HepG2 (cell line): Measurements from ENCODE around the gene ATP5F1A. TPM values are rescaled to one million over a fixed set of nuclear protein-coding genes. Genes with fewer than 3 reads are reported as not detected.
A peak's percentile ranks its signal among the peaks of the same experiment; 100 is the strongest.

Experiments
- ASH2L ChIP-seq: fragments of 300-600, 200-600 bp; sonication (generic); IDR thresholded peaks from 2 replicates; pipeline ENCODE4 v1.7.0; 2017; ENCODE audit warnings: low read depth, mild to moderate bottlenecking, moderate library complexity, mixed read lengths, low read length; ENCODE audit not compliant: insufficient read length
- CEBPZ ChIP-seq: IDR thresholded peaks from 2 replicates; pipeline ENCODE4 v1.6.1; 2012; ENCODE audit warnings: low read length, improper control_type of control experiment
- EHMT2 ChIP-seq: fragments of 200-600 bp; sonication (generic); IDR thresholded peaks from 2 replicates; pipeline ENCODE4 v1.7.0; 2017; ENCODE audit warnings: antibody characterized with exemption, low read depth, low read length, borderline replicate concordance
- ELF1 ChIP-seq: sonication (generic); formaldehyde crosslinking; IDR thresholded peaks from 2 replicates; pipeline ENCODE4 v1.4.0; 2020; ENCODE audit warnings: missing genetic modification reagents
- HOXA9 ChIP-seq: sonication (generic); formaldehyde crosslinking; IDR thresholded peaks from 2 replicates; pipeline ENCODE4 v1.8.1; 2022; ENCODE audit warnings: missing genetic modification reagents, mild to moderate bottlenecking, moderate library complexity, borderline replicate concordance
- HOXD1 ChIP-seq: sonication (generic); formaldehyde crosslinking; IDR thresholded peaks from 2 replicates; pipeline ENCODE4 v1.5.0; 2020; ENCODE audit warnings: missing genetic modification reagents
- JUNB ChIP-seq: sonication (generic); formaldehyde crosslinking; IDR thresholded peaks from 2 replicates; pipeline ENCODE4 v1.8.0; 2022; ENCODE audit warnings: missing genetic modification reagents, mild to moderate bottlenecking, borderline replicate concordance
- KDM1A ChIP-seq: IDR thresholded peaks from 2 replicates; pipeline ENCODE4 v1.6.1; 2016; ENCODE audit warnings: missing compliant biosample characterization
- KDM3A ChIP-seq: IDR thresholded peaks from 2 replicates; pipeline ENCODE4 v1.6.1; 2018; ENCODE audit warnings: low read depth, missing compliant biosample characterization
- NFE2 ChIP-seq: sonication (generic); formaldehyde crosslinking; IDR thresholded peaks from 2 replicates; pipeline ENCODE4 v1.4.0; 2020; ENCODE audit warnings: missing genetic modification reagents
- RARA ChIP-seq: IDR thresholded peaks from 2 replicates; pipeline ENCODE4 v1.6.1; 2016; ENCODE audit warnings: missing genetic modification reagents, missing compliant biosample characterization
- SIX4 ChIP-seq: sonication (generic); formaldehyde crosslinking; IDR thresholded peaks from 2 replicates; pipeline ENCODE4 v1.4.0; 2020; ENCODE audit warnings: missing genetic modification reagents
- SMAD9 ChIP-seq: sonication (generic); formaldehyde crosslinking; IDR thresholded peaks from 2 replicates; pipeline ENCODE4 v1.5.1; 2020; ENCODE audit warnings: mild to moderate bottlenecking, missing genetic modification reagents
- TARDBP ChIP-seq: sonication (generic); formaldehyde crosslinking; IDR thresholded peaks from 2 replicates; pipeline ENCODE4 v1.8.0; 2022; ENCODE audit warnings: mild to moderate bottlenecking, missing genetic modification reagents
- TCF7 ChIP-seq: sonication (generic); IDR thresholded peaks from 2 replicates; pipeline ENCODE4 v1.6.1; 2016; ENCODE audit warnings: antibody characterized with exemption, low read depth
- THYN1 ChIP-seq: sonication (generic); formaldehyde crosslinking; IDR thresholded peaks from 2 replicates; pipeline ENCODE4 v1.8.1; 2023; ENCODE audit warnings: low read depth, mild to moderate bottlenecking, moderate library complexity, missing genetic modification reagents, borderline replicate concordance
- ZC3H13 ChIP-seq: sonication (generic); formaldehyde crosslinking; IDR thresholded peaks from 2 replicates; pipeline ENCODE4 v1.8.1; 2023; ENCODE audit warnings: mild to moderate bottlenecking, missing genetic modification reagents, moderate library complexity
- ZMAT5 ChIP-seq: sonication (generic); formaldehyde crosslinking; IDR thresholded peaks from 2 replicates; pipeline ENCODE4 v1.5.0; 2020; ENCODE audit warnings: mild to moderate bottlenecking, low read depth, missing genetic modification reagents, borderline replicate concordance
- ZNF235 ChIP-seq: sonication (generic); formaldehyde crosslinking; IDR thresholded peaks from 2 replicates; pipeline ENCODE4 v1.8.1; 2023; ENCODE audit warnings: mild to moderate bottlenecking, missing genetic modification reagents, borderline replicate concordance
- ZNF333 ChIP-seq: sonication (generic); formaldehyde crosslinking; IDR thresholded peaks from 2 replicates; pipeline ENCODE4 v1.4.0; 2020; ENCODE audit warnings: mild to moderate bottlenecking, missing genetic modification reagents, borderline replicate concordance
- ZNF552 ChIP-seq: sonication (generic); formaldehyde crosslinking; IDR thresholded peaks from 2 replicates; pipeline ENCODE4 v1.9.0; 2022; ENCODE audit warnings: missing genetic modification reagents, mild to moderate bottlenecking, borderline replicate concordance
- ZNF746 ChIP-seq: sonication (generic); formaldehyde crosslinking; IDR thresholded peaks from 2 replicates; pipeline ENCODE4 v1.8.0; 2022; ENCODE audit warnings: mild to moderate bottlenecking, missing genetic modification reagents
- ZSCAN31 ChIP-seq: sonication (generic); formaldehyde crosslinking; IDR thresholded peaks from 2 replicates; pipeline ENCODE4 v1.5.0; 2020; ENCODE audit warnings: low read depth, mild to moderate bottlenecking, missing genetic modification reagents
- polyA plus RNA-seq, 8 experiments: library from polyadenylated mRNA; depleted of rRNA in 3 of 8; stranded (reverse) in 7 of 8; unstranded in 1 of 8; fragments of >200 nt; fragmentation: Illumina TruSeq in 4 of 8; extraction: Trizol in 4 of 8; gene quantifications; 2 replicates each; pipeline versions ENCODE4 v1.2.1 to v1.2.3, GENCODE V29; 2011 to 2016; ENCODE audit warnings: low read depth in 4 of 8, missing spikeins in 1 of 8, mixed read lengths in 1 of 8; ENCODE audit not compliant: insufficient read depth in 1 of 8
- total RNA-seq, 5 experiments: library from RNA; depleted of rRNA; stranded (reverse); fragments of >200 nt; fragmentation: Illumina TruSeq; extraction: Trizol; gene quantifications; 2 replicates each; pipeline ENCODE4 v1.2.3, GENCODE V29; 2016; ENCODE audit warnings: low read depth in 1 of 5
- TF ChIP-seq, protein P1 (sequence below): sonication (generic); formaldehyde crosslinking; IDR thresholded peaks from 2 replicates; pipeline ENCODE4 v1.4.0; 2020; ENCODE audit warnings: missing genetic modification reagents

Gene ATP5F1A
- total and polyA plus RNA-seq, 2 of the 13 experiments (the other 11 are each of a cell fraction or from before 2014, with no cell fraction given): 459 to 922 TPM

GRCh38 chr18:46051731-46052461 lies 46.2 kb downstream of the ATP5F1A start (continued):
- TF ChIP-seq ZNF333 (CRISPR knock-in tag): no peak
- no peak for TF ChIP-seq HOXD1 (CRISPR knock-in tag)
- 0 out of 2 replicates have a peak, but pooled peaks have one; percentile 30 for TF ChIP-seq SIX4 (CRISPR knock-in tag)
- TF ChIP-seq SMAD9 (CRISPR knock-in tag): no peak
- TF ChIP-seq, protein P1, sequence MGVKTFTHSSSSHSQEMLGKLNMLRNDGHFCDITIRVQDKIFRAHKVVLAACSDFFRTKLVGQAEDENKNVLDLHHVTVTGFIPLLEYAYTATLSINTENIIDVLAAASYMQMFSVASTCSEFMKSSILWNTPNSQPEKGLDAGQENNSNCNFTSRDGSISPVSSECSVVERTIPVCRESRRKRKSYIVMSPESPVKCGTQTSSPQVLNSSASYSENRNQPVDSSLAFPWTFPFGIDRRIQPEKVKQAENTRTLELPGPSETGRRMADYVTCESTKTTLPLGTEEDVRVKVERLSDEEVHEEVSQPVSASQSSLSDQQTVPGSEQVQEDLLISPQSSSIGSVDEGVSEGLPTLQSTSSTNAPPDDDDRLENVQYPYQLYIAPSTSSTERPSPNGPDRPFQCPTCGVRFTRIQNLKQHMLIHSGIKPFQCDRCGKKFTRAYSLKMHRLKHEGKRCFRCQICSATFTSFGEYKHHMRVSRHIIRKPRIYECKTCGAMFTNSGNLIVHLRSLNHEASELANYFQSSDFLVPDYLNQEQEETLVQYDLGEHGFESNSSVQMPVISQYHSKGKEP (CRISPR knock-in tag): no peak
- no peak for TF ChIP-seq ZNF235 (CRISPR knock-in tag)
- no peak for TF ChIP-seq KDM1A (CRISPR knock-in tag)
- no peak for TF ChIP-seq ELF1 (CRISPR knock-in tag)
- TF ChIP-seq ZNF552 (CRISPR knock-in tag): no peak
- TF ChIP-seq ZMAT5 (CRISPR knock-in tag): no peak
- TF ChIP-seq ASH2L: peak; percentile 47
- TF ChIP-seq TARDBP (CRISPR knock-in tag): peak; percentile 42; the same call in 1 of the 2 replicates
- TF ChIP-seq ZNF746 (CRISPR knock-in tag): no peak
- TF ChIP-seq NFE2: no peak
- TF ChIP-seq ZC3H13: no peak
- TF ChIP-seq JUNB: peak; percentile 44; the same call in 1 of the 2 replicates
- no peak for TF ChIP-seq KDM3A
- TF ChIP-seq TCF7: peak; percentile 95
- 0 out of 2 replicates have a peak, but pooled peaks have one; percentile 41 for TF ChIP-seq ZSCAN31
- TF ChIP-seq CEBPZ: no peak
- peak; percentile 43; the same call in 1 of the 2 replicates for TF ChIP-seq EHMT2
- TF ChIP-seq RARA (CRISPR knock-in tag): peak; percentile 98
- TF ChIP-seq HOXA9 (CRISPR knock-in tag): no peak
- no peak for TF ChIP-seq THYN1 (CRISPR knock-in tag)
